DND-41 (cell line): ENCODE data around the gene HRH1.

Experiments
- EZH2 ChIP-seq: IDR thresholded peaks from 3 replicates; pipeline ENCODE4 v1.6.1; 2012; ENCODE audit warnings: borderline replicate concordance, low read depth, mild to moderate bottlenecking, moderate library complexity, low read length, inconsistent platforms; ENCODE audit not compliant: severe bottlenecking
- TF ChIP-seq, protein P1 (sequence below): IDR thresholded peaks from 2 replicates; pipeline ENCODE4 v1.5.1; 2012; ENCODE audit warnings: borderline replicate concordance, low read length, moderate library complexity, mild to moderate bottlenecking; ENCODE audit not compliant: poor library complexity, severe bottlenecking; ENCODE audit errors: extremely low read depth

DNA sequence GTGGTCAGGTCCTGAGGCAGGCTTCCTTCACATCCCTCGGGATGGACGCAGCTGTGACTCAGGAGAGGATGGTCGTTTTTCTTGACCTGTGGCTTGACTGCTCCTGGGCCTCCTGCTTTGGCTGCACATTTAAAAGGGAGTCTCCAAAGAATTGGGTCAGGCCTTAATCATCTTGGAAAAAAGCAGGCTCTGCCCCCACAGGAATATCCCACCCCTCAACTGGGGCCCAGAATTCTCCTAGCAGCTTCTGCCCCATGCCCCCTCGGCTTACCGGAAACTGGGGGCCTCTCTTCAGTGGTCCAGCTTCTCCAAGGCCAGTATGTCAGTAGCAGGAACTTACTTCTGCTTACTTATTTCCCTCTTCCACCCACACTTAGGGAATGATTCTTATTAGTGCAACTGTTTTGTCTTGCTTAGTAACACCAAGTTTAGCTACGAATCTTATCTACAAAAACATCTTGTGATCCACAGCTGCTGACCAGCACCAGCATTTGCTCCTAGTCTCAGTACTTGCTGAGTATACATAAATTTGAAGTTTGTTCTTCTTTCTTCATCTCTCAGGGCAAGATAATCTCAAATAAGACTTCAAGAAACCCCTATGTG is 153.6 kb downstream of the HRH1 start:
- TF ChIP-seq, protein P1, sequence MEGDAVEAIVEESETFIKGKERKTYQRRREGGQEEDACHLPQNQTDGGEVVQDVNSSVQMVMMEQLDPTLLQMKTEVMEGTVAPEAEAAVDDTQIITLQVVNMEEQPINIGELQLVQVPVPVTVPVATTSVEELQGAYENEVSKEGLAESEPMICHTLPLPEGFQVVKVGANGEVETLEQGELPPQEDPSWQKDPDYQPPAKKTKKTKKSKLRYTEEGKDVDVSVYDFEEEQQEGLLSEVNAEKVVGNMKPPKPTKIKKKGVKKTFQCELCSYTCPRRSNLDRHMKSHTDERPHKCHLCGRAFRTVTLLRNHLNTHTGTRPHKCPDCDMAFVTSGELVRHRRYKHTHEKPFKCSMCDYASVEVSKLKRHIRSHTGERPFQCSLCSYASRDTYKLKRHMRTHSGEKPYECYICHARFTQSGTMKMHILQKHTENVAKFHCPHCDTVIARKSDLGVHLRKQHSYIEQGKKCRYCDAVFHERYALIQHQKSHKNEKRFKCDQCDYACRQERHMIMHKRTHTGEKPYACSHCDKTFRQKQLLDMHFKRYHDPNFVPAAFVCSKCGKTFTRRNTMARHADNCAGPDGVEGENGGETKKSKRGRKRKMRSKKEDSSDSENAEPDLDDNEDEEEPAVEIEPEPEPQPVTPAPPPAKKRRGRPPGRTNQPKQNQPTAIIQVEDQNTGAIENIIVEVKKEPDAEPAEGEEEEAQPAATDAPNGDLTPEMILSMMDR = no peak
- no peak for TF ChIP-seq EZH2
